OCI-LY3 (cell line): Measurements from ENCODE around the gene TMEM106B.

Source experiments
- H2AFZ ChIP-seq: fragments of 200-600, 300-600 bp; shearing (Covaris generic); 2 replicates; pipeline ENCODE4 v1.6.0; 2014; ENCODE audit warnings: antibody characterized with exemption, low read depth, low read length
- H3K27ac ChIP-seq: fragments of 200-600, 300-600 bp; sonication (generic); 2 replicates; pipeline ENCODE4 v1.5.1; 2014; ENCODE audit warnings: mild to moderate bottlenecking, low read length, moderate library complexity, mixed read lengths
- H3K27me3 ChIP-seq: fragments of 200-600, 300-600 bp; sonication (generic); 2 replicates; pipeline ENCODE4 v1.6.1; 2014; ENCODE audit warnings: low read depth, low read length, mixed read lengths
- H3K36me3 ChIP-seq: fragments of 200-600, 300-600 bp; sonication (generic); replicated peaks from 2 replicates; pipeline ENCODE3; 2014; ENCODE audit warnings: low read depth, low read length, mixed read lengths
- H3K4me1 ChIP-seq: fragments of 300-600, 200-600 bp; sonication (generic); 2 replicates; pipeline ENCODE4 v1.6.1; 2014; ENCODE audit warnings: low read length, mixed read lengths
- H3K4me2 ChIP-seq: fragments of 200-600, 300-600 bp; sonication (generic); 2 replicates; pipeline ENCODE4 v1.6.1; 2014; ENCODE audit warnings: low read length, mixed read lengths
- H3K4me3 ChIP-seq: fragments of 300-600, 200-600 bp; sonication (generic); 2 replicates; pipeline ENCODE4 v1.5.1; 2014; ENCODE audit warnings: antibody characterized with exemption, mild to moderate bottlenecking, low read length, moderate library complexity
- H3K79me2 ChIP-seq: fragments of 300-600, 200-600 bp; shearing (Covaris generic); 2 replicates; pipeline ENCODE4 v1.6.1; 2014; ENCODE audit warnings: mild to moderate bottlenecking, low read length, mixed read lengths
- H3K9ac ChIP-seq: fragments of 300-600, 200-600 bp; shearing (Covaris generic); 2 replicates; pipeline ENCODE4 v1.6.0; 2014; ENCODE audit warnings: mild to moderate bottlenecking, low read length, moderate library complexity
- H3K9me3 ChIP-seq: fragments of 200-600, 300-600 bp; shearing (Covaris generic); 2 replicates; pipeline ENCODE4 v1.6.1; 2014; ENCODE audit warnings: low read length, mixed read lengths; ENCODE audit not compliant: insufficient read depth
- H4K20me1 ChIP-seq: fragments of 200-600, 300-600 bp; sonication (generic); 2 replicates; pipeline ENCODE4 v1.6.1; 2016; ENCODE audit warnings: low read length, mixed read lengths; ENCODE audit not compliant: insufficient read depth
- EZH2phosphoT487 ChIP-seq: fragments of 200-600 bp; shearing (Covaris generic); IDR thresholded peaks from 2 replicates; pipeline ENCODE4 v1.6.1; 2018; ENCODE audit warnings: antibody characterized with exemption, mixed run types, low read depth
- TF ChIP-seq, protein P1 (sequence below): fragments of 200-600, 300-600 bp; sonication (generic); IDR thresholded peaks from 2 replicates; pipeline ENCODE4 v1.5.1; 2014; ENCODE audit warnings: antibody characterized with exemption, low read length, low read depth

The TMEM106B gene

DNA sequence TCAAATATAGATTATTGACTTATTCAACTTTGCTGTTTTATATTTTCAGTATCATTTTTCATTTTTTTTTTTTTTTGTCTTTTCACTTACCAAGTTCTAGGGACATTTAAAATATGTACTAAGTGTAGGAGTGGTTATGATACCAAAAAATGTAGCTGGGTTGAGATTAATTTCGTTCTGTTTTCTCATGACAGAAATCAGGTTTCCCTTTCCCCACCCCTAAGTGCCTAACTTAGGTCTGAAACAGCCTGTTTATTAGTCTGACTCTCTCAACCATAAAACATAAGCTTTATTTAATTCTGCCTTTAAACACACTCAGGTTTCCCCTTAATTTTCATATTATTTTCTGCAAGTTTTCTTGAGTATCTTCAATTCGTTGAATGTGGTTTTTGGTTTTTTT is 22.1 kb downstream of the TMEM106B start:
- Histone ChIP-seq H2AFZ (no peak overlapping the region), H3K4me1 (peaks cover 22% of the 10 kb centered on the region), H3K4me3 (no peak overlapping the region), H3K36me3 (peaks cover 8% of the 10 kb centered on the region), H3K4me2 (no peak overlapping the region), H3K79me2 (no peaks in the 10 kb centered on the region), H3K27ac (no peak overlapping the region), H3K9ac (no peak overlapping the region), H3K27me3 (no peaks in the 10 kb centered on the region), H4K20me1 (no peaks in the 10 kb centered on the region), H3K9me3 (no peaks in the 10 kb centered on the region)
- TF ChIP-seq, protein P1, sequence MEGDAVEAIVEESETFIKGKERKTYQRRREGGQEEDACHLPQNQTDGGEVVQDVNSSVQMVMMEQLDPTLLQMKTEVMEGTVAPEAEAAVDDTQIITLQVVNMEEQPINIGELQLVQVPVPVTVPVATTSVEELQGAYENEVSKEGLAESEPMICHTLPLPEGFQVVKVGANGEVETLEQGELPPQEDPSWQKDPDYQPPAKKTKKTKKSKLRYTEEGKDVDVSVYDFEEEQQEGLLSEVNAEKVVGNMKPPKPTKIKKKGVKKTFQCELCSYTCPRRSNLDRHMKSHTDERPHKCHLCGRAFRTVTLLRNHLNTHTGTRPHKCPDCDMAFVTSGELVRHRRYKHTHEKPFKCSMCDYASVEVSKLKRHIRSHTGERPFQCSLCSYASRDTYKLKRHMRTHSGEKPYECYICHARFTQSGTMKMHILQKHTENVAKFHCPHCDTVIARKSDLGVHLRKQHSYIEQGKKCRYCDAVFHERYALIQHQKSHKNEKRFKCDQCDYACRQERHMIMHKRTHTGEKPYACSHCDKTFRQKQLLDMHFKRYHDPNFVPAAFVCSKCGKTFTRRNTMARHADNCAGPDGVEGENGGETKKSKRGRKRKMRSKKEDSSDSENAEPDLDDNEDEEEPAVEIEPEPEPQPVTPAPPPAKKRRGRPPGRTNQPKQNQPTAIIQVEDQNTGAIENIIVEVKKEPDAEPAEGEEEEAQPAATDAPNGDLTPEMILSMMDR: no peak
- TF ChIP-seq EZH2phosphoT487: no peak

DNA sequence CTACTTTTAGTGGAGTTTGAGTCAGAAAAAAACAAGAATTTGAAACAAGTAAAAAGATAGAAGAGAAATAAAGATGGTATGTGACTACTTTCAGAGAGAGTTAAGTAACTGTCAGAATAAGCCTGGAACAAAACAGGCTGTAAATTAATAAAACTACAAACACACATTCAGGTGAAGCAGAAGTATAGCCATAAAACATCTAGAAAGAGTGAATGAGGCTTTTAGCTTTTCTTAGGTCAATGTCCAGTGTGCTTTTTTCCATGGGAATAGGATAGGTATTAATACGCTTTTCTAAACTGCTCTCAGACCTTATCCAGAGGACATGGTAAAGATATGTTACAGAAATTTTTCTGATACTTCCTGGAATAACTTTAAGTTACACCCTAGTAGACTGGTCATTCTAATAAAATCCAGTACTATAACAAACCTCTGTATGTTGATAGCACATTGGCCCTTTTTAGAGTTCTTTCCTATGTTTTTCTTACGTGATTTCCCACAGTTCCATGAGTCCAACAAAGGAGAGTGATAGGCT is 23.3 kb downstream of the TMEM106B start:
- peak overlapping the region; percentile 31 for H3K4me2 ChIP-seq
- H3K9ac ChIP-seq: no peak overlapping the region
- H3K36me3 ChIP-seq: peaks cover 19% of the 10 kb centered on the region
- no peak overlapping the region for H2AFZ ChIP-seq
- H3K27me3 ChIP-seq: no peaks in the 10 kb centered on the region
- TF ChIP-seq EZH2phosphoT487: no peak
- TF ChIP-seq, protein P1: no peak
- no peaks in the 10 kb centered on the region for H3K79me2 ChIP-seq
- no peaks in the 10 kb centered on the region for H4K20me1 ChIP-seq
- no peak overlapping the region for H3K27ac ChIP-seq
- H3K4me1 ChIP-seq: peaks cover 22% of the 10 kb centered on the region
- 0 out of 2 replicates have a peak, but pooled peaks cover 4% of the 10 kb centered on the region for H3K9me3 ChIP-seq
- no peak overlapping the region for H3K4me3 ChIP-seq

DNA sequence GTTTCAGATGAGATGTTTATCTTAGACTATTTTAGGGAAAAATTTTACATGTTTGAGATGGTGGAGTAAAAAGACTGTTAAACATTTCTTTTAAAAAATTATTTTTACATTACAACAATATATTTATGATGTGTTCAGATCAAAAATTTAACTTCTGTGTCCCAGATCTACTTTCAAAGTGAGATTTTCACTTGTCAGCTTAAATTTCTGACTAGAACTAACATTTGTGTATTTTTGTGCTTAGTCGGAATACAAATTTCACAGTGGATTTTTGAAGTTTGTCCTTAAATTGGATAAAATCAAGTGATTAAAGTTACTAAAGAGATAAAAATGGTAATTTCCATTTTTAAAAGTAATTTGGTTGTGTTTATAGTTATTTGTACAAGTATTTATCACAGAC is 24.9 kb downstream of the TMEM106B start:
- Histone ChIP-seq H3K4me1 (peaks cover 30% of the 10 kb centered on the region), H2AFZ (no peak overlapping the region), H3K36me3 (peaks cover 19% of the 10 kb centered on the region), H4K20me1 (no peaks in the 10 kb centered on the region), H3K4me3 (no peak overlapping the region), H3K27me3 (no peaks in the 10 kb centered on the region), H3K79me2 (no peaks in the 10 kb centered on the region), H3K9ac (no peak overlapping the region), H3K4me2 (no peak overlapping the region), H3K27ac (no peak overlapping the region), H3K9me3 (0 out of 2 replicates have a peak, but pooled peaks cover 4% of the 10 kb centered on the region)
- TF ChIP-seq, protein P1: no peak
- no peak for TF ChIP-seq EZH2phosphoT487

DNA sequence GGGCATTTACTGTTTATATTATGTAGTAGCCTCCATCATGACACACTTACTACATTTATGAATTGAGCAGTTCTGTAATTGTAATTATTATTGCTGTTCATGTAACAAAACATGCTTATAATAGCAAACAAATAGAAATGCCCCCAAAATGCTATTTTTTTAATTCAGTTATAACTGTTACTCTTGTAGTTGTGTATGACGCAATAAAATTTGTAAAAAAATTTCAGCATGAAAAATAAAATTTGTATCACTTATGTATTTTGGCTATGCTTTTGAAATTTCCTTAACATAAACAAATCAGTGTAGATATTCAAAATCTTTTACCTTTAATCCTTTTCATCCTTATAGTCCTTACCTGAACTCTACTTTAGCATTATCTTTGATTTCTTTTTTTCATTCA is 25.9 kb downstream of the TMEM106B start:
- Histone ChIP-seq H2AFZ (no peak overlapping the region), H4K20me1 (no peaks in the 10 kb centered on the region), H3K9ac (no peak overlapping the region), H3K9me3 (0 out of 2 replicates have a peak, but pooled peaks cover 4% of the 10 kb centered on the region), H3K79me2 (no peaks in the 10 kb centered on the region), H3K4me2 (no peak overlapping the region), H3K36me3 (peaks cover 19% of the 10 kb centered on the region), H3K27ac (no peak overlapping the region), H3K4me3 (no peak overlapping the region), H3K4me1 (peaks cover 30% of the 10 kb centered on the region), H3K27me3 (no peaks in the 10 kb centered on the region)
- no peak for TF ChIP-seq EZH2phosphoT487
- TF ChIP-seq, protein P1: no peak
